T-cell (primary cell): ENCODE data around the gene GABBR2. TPM values are rescaled to one million over a fixed set of nuclear protein-coding genes. Genes with fewer than 3 reads are reported as not detected.
A peak's percentile ranks its signal among the peaks of the same experiment; 100 is the strongest.
"Not testable (repeated sequence)": the region's sequence is repeated elsewhere in the genome, so short reads cannot be mapped to it uniquely, and the experiment has no call there.

Experiments
- ATAC-seq, 4 experiments: fragments of 200-7000 bp in 3 of 4; fragments of 150-1000 bp in 1 of 4; cut with Tn5 transposase; replicated peaks in 1 of 4; 1 replicate in 3 of 4; 2 replicates in 1 of 4; pipeline ENCODE4 v1.10.0; 2021; ENCODE audit warnings: moderate library complexity in 3 of 4, mild to moderate bottlenecking in 2 of 4, moderate number of reproducible peaks in 1 of 4
- CTCF ChIA-PET, 2 donors: fragments of 300-600 bp; sonication (Branson Sonifier 250); formaldehyde crosslinking; loops; one replicate each; lab custom pipeline; 2022; ENCODE audit warnings: antibody characterized with exemption in 2 of 2; lab: Charles Lee
- POLR2A ChIA-PET, 2 donors: fragments of 300-600 bp; sonication (Branson Sonifier 250); formaldehyde crosslinking; loops; one replicate each; lab custom pipeline; 2022; ENCODE audit warnings: antibody characterized with exemption in 2 of 2; lab: Charles Lee
- DNase-seq, 35 experiments: peaks; one replicate each; pipeline versions ENCODE4 v3.0.0 to v3.0.0-alpha.2; 2013 to 2023
- H3K27ac ChIP-seq: one replicate; pipeline ENCODE4 v1.5.1; 2013; ENCODE audit warnings: low read length
- H3K27me3 ChIP-seq, 2 experiments: replicated peaks in 1 of 2; 1 replicate in 1 of 2; 2 replicates in 1 of 2; pipeline versions ENCODE4 v1.6.1 to v1.7.0; 2013; ENCODE audit warnings: low read length in 1 of 2, mixed read lengths in 1 of 2; ENCODE audit not compliant: control insufficient read depth in 2 of 2, insufficient read depth in 2 of 2; ENCODE audit errors: extremely low read depth in 1 of 2
- H3K36me3 ChIP-seq, 2 donors: 1 replicate in 1 of 2; 2 replicates in 1 of 2; pipeline versions ENCODE4 v1.6.1 to v1.7.0; 2013; ENCODE audit warnings: low read length in 1 of 2; ENCODE audit not compliant: control insufficient read depth in 2 of 2, insufficient read depth in 1 of 2; ENCODE audit errors: extremely low read depth in 1 of 2
- H3K4me1 ChIP-seq, 2 experiments: 1 replicate in 1 of 2; 2 replicates in 1 of 2; pipeline versions ENCODE4 v1.6.1 to v1.7.0; 2013; ENCODE audit warnings: low read length in 2 of 2, mixed read lengths in 1 of 2; ENCODE audit not compliant: insufficient read depth in 2 of 2, control insufficient read depth in 1 of 2; ENCODE audit errors: extremely low read depth in 1 of 2
- H3K4me3 ChIP-seq, 2 donors: 1 replicate in 1 of 2; 2 replicates in 1 of 2; pipeline versions ENCODE4 v1.5.1 to v1.7.0; 2013; ENCODE audit warnings: mild to moderate bottlenecking in 2 of 2, low read length in 1 of 2, moderate library complexity in 1 of 2; ENCODE audit not compliant: control insufficient read depth in 1 of 2; ENCODE audit errors: extremely low read depth in 1 of 2
- H3K9me3 ChIP-seq: 2 replicates; pipeline ENCODE4 v1.7.0; 2013
- H3K27ac Mint-ChIP-seq, 2 donors: one replicate each; pipeline ENCODE4 v1.8.0; 2020 to 2021; ENCODE audit warnings: mild to moderate bottlenecking in 2 of 2, mixed read lengths in 2 of 2
- H3K27me3 Mint-ChIP-seq, 2 donors: one replicate each; pipeline ENCODE4 v1.8.0; 2021 to 2022; ENCODE audit warnings: mixed read lengths in 2 of 2
- H3K36me3 Mint-ChIP-seq: one replicate; pipeline ENCODE4 v1.8.0; 2021; ENCODE audit warnings: mixed read lengths
- H3K4me1 Mint-ChIP-seq, 3 donors: one replicate each; pipeline ENCODE4 v1.8.0; 2020 to 2022; ENCODE audit warnings: mixed read lengths in 3 of 3, mild to moderate bottlenecking in 1 of 3
- H3K4me3 Mint-ChIP-seq, 3 donors: one replicate each; pipeline ENCODE4 v1.8.0; 2020 to 2022; ENCODE audit warnings: mild to moderate bottlenecking in 3 of 3, mixed read lengths in 3 of 3, moderate library complexity in 3 of 3
- H3K9me3 Mint-ChIP-seq, 3 donors: one replicate each; pipeline ENCODE4 v1.8.0; 2020 to 2022; ENCODE audit warnings: mixed read lengths in 3 of 3
- WGBS: methylation state at CpG from one replicate; pipeline ENCODE4 v1.1.5; 2013; ENCODE audit warnings: missing lambda C conversion rate; ENCODE audit not compliant: insufficient coverage; 5-methylcytosine and 5-hydroxymethylcytosine counted together
- total RNA-seq, 35 experiments: library from RNA in 6 of 35; stranded (reverse) in 6 of 35; fragments of 120-200 nt in 1 of 35; gene quantifications; one replicate each; pipeline versions ENCODE4 v1.2.1 to v1.2.4 and lab custom pipeline; 2013 to 2026

Gene GABBR2
- total RNA-seq, 5 donors from 2014 or later (not counting 1 experiment from before 2014, with no cell fraction given): 0.03 TPM; not detected in 4

GRCh38 chr9:98515506-98516204, 193.1 kb downstream of the GABBR2 start:
- POLR2A ChIA-PET: no interaction called here
- no peaks in the 10 kb centered on the region for H3K9me3 Mint-ChIP-seq

GRCh38 chr9:98514841-98515240, 193.9 kb downstream of the GABBR2 start:
- WGBS: 81% methylated on average over 5 of the region's 6 CpGs
- peaks cover 6 to 13% of the 10 kb centered on the region in 2 donors for H3K27me3 Mint-ChIP-seq
- H3K4me1 Mint-ChIP-seq: no peaks in the 10 kb centered on the region
- H3K4me3 Mint-ChIP-seq: no peak overlapping the region
- DNase-seq (no peak), ATAC-seq (no peak)
- H3K9me3 ChIP-seq: no peaks in the 10 kb centered on the region
- H3K4me1 ChIP-seq: no peaks in the 10 kb centered on the region
- H3K36me3 ChIP-seq: no peaks in the 10 kb centered on the region
- no peak overlapping the region for H3K27ac ChIP-seq
- ChIA-PET POLR2A (no interaction called here), CTCF (no interaction called here)
- peaks cover 0 to 12% of the 10 kb centered on the region in 2 experiments for H3K27me3 ChIP-seq
- H3K36me3 Mint-ChIP-seq: no peaks in the 10 kb centered on the region
- H3K27ac Mint-ChIP-seq: no peak overlapping the region
- H3K4me3 ChIP-seq: no peak overlapping the region
- no peaks in the 10 kb centered on the region for H3K9me3 Mint-ChIP-seq

More at GRCh38 chr9:98515506-98516204, 193.1 kb downstream of the GABBR2 start:
- no CpG with 5 or more reads among the region's 4 CpGs for WGBS
- H3K4me3 ChIP-seq: no peak overlapping the region
- Mint-ChIP-seq H3K27me3 (peaks cover 6 to 22% of the 10 kb centered on the region in 2 donors), H3K4me1 (no peaks in the 10 kb centered on the region), H3K27ac (no peak overlapping the region), H3K36me3 (no peaks in the 10 kb centered on the region), H3K4me3 (no peak overlapping the region)
- no peaks in the 10 kb centered on the region for H3K4me1 ChIP-seq
- H3K36me3 ChIP-seq: no peaks in the 10 kb centered on the region
- no peak for DNase-seq
- no peak overlapping the region for H3K27ac ChIP-seq
- no peak for ATAC-seq
- H3K27me3 ChIP-seq: peaks cover 0 to 17% of the 10 kb centered on the region in 2 experiments
- no peaks in the 10 kb centered on the region for H3K9me3 ChIP-seq
- CTCF ChIA-PET: interaction anchor here in 1 of 2 donors (0.5 kb wide), 1 partner anchor 24 kb away, joined by 3 read pairs; no protein-coding TSS in a partner anchor

GRCh38 chr9:98508217-98508919, 200.4 kb downstream of the GABBR2 start:
- peaks cover 0 to 10% of the 10 kb centered on the region in 2 experiments for H3K27me3 ChIP-seq
- H3K4me1 ChIP-seq, POLR2A ChIA-PET, H3K9me3 ChIP-seq, H3K4me3 Mint-ChIP-seq, H3K27ac Mint-ChIP-seq, H3K4me3 ChIP-seq, H3K36me3 Mint-ChIP-seq, ATAC-seq, CTCF ChIA-PET, H3K4me1 Mint-ChIP-seq, H3K36me3 ChIP-seq, H3K9me3 Mint-ChIP-seq, DNase-seq, H3K27ac ChIP-seq: not testable (repeated sequence)
- H3K27me3 Mint-ChIP-seq: peaks cover 16 to 24% of the 10 kb centered on the region in 2 donors
- no CpG with 5 or more reads among the region's 25 CpGs for WGBS

GRCh38 chr9:98506422-98507054, 202.2 kb downstream of the GABBR2 start:
- no peaks in the 10 kb centered on the region for H3K4me1 Mint-ChIP-seq
- no peak overlapping the region for H3K4me3 Mint-ChIP-seq
- no peak overlapping the region for H3K27ac Mint-ChIP-seq
- ChIA-PET POLR2A (no interaction called here), CTCF (no interaction called here)
- no peaks in the 10 kb centered on the region for H3K4me1 ChIP-seq
- no peaks in the 10 kb centered on the region for H3K36me3 Mint-ChIP-seq
- no peaks in the 10 kb centered on the region for H3K9me3 ChIP-seq
- ATAC-seq: no peak
- 97% methylated on average over 5 of the region's 6 CpGs for whole genome bisulfite sequencing
- H3K27ac ChIP-seq: no peak overlapping the region
- H3K27me3 ChIP-seq: peaks cover 0 to 18% of the 10 kb centered on the region in 2 experiments
- peaks cover 20 to 30% of the 10 kb centered on the region in 2 donors for H3K27me3 Mint-ChIP-seq
- no peak overlapping the region for H3K4me3 ChIP-seq
- DNase-seq: no peak
- no peaks in the 10 kb centered on the region for H3K36me3 ChIP-seq
- peaks cover 0 to 3% (median 2%) of the 10 kb centered on the region in 3 donors for H3K9me3 Mint-ChIP-seq

- Histone ChIP-seq H3K4me3 (no peak overlapping the region), H3K27me3 (peaks cover 0 to 23% of the 10 kb centered on the region in 2 experiments), H3K9me3 (no peaks in the 10 kb centered on the region), H3K27ac (no peak overlapping the region), H3K36me3 (no peaks in the 10 kb centered on the region), H3K4me1 (no peaks in the 10 kb centered on the region)
- ATAC-seq: no peak
- H3K36me3 Mint-ChIP-seq: no peaks in the 10 kb centered on the region
- H3K4me3 Mint-ChIP-seq: no peak overlapping the region
- ChIA-PET CTCF (no interaction called here), POLR2A (no interaction called here)
- no peak overlapping the region for H3K27ac Mint-ChIP-seq
- H3K27me3 Mint-ChIP-seq: peaks cover 23 to 33% of the 10 kb centered on the region in 2 donors
- no peaks in the 10 kb centered on the region for H3K4me1 Mint-ChIP-seq
- DNase-seq: peak in 1 of 35 experiments; percentile 5
- 85% methylated on average over 3 of the region's 9 CpGs for WGBS
- H3K9me3 Mint-ChIP-seq: peaks cover 0 to 3% (median 2%) of the 10 kb centered on the region in 3 donors
Observed at GRCh38 chr9:98504298-98505282, 204.1 kb downstream of the GABBR2 start.
